ENCODE data around the gene TTC19. TPM values are rescaled to one million over a fixed set of nuclear protein-coding genes. Genes with fewer than 3 reads are reported as not detected.

The TTC19 gene
- total RNA-seq, 1 donor from 2014 or later: 15.7 TPM

DNA sequence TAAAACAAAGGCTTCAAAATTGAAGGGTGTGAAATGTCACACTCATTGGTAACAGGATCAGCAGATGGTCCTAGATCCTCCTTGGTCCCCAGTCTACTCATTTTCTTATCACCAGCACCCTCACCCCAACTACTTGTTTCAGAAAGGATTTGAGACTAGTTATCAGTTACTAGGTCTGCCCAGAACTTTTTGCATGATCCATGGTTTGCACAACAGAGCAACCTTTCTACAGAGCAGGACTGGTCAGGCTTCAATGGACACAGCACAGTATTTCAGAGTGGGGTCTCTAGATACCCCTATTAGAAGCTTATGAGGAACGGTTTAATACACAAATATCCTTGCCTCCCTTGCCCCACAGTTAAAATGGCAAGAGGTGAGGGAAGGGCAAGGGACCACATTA, 25.6 kb downstream of the TTC19 start:
- Histone ChIP-seq H3K4me3 (ENCODE audit: low read length in 3 of 3) (no peak overlapping the region), H3K27me3 (ENCODE audit: control insufficient read depth in 3 of 3, insufficient read depth in 3 of 3, low read length in 3 of 3) (no peaks in the 10 kb centered on the region), H3K27ac (ENCODE audit: low read depth, low read length) (no peak overlapping the region), H3K9me3 (ENCODE audit: control insufficient read depth in 3 of 3, low read length in 3 of 3) (no peaks in the 10 kb centered on the region), H3K9ac (ENCODE audit: low read depth in 1 of 3, low read length in 3 of 3) (no peak overlapping the region), H3K36me3 (ENCODE audit: control insufficient read depth in 3 of 3, insufficient read depth in 3 of 3, low read length in 3 of 3) (peaks cover 30 to 58% (median 42%) of the 10 kb centered on the region in 3 donors), H3K4me1 (ENCODE audit: control insufficient read depth in 3 of 3, insufficient read depth in 3 of 3, low read length in 3 of 3) (no peaks in the 10 kb centered on the region)

DNA sequence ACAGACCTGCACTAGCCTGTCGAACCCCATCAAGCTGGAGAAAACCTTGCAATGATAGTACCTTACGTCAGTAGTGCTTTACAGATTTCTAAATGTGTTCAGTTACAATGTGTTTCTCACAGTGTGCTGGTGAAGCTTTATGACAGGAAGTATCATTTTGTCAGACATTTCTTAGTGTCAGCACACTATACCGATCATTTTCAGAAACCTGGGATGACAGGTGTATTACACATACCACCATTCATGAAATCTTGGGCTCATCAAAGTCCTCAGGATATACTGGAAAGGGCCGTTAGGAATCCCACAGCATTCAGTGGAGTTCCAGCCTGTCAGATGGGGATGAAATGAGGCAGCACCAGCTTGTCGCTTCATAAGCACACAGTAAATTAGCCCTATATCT, 27.3 kb downstream of the TTC19 start:
- H3K9me3 ChIP-seq (ENCODE audit: control insufficient read depth in 3 of 3, low read length in 3 of 3): no peaks in the 10 kb centered on the region
- H3K9ac ChIP-seq (ENCODE audit: low read depth in 1 of 3, low read length in 3 of 3): no peak overlapping the region
- H3K27ac ChIP-seq (ENCODE audit: low read depth, low read length): no peak overlapping the region
- no peaks in the 10 kb centered on the region for H3K27me3 ChIP-seq (ENCODE audit: control insufficient read depth in 3 of 3, insufficient read depth in 3 of 3, low read length in 3 of 3)
- H3K4me1 ChIP-seq (ENCODE audit: control insufficient read depth in 3 of 3, insufficient read depth in 3 of 3, low read length in 3 of 3): no peaks in the 10 kb centered on the region
- no peak overlapping the region for H3K4me3 ChIP-seq (ENCODE audit: low read length in 3 of 3)
- peaks cover 30 to 70% (median 50%) of the 10 kb centered on the region in 3 donors for H3K36me3 ChIP-seq (ENCODE audit: control insufficient read depth in 3 of 3, insufficient read depth in 3 of 3, low read length in 3 of 3)

DNA sequence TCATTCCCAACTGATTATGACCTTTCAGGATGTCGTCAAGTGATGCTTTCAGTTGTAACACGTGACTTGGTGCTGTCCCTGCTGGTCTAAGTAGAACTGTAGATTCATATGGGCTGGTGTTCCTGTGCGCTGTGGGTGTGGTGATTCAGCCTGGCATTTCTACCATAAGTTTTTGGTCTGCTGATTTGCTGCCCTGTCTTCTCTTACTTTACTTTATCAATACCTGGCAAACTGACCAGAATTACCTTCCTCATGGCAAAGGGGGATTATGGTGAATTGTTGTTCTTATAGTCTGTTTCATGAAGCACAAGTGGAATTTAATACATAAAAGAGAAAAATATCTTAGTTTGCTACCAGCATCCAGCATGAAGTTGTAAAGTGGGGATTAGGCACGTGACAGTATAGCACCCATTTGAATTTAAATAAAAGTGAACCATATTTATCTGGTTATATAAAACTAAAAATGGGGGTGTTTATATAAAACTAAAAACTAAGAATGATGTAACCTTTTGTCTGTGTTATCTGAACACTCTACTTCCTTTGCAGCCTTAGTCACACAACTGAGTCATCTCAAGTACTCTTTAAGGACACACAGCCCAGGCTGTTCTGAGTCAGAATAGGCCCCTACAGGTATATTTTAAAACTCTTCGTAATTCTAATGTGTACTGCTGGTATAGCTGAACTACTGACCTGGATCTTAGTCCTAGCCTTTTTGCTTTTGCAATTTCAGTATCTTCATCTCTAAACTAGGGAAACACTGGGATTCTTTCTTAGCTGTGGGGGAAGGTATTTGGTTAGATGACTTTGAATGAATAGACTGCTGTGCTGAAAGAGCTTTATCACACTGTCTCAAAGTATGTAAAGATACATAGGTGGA, 28.3 kb downstream of the TTC19 start:
- no peaks in the 10 kb centered on the region for H3K4me1 ChIP-seq (ENCODE audit: control insufficient read depth in 3 of 3, insufficient read depth in 3 of 3, low read length in 3 of 3)
- H3K4me3 ChIP-seq (ENCODE audit: low read length in 3 of 3): no peak overlapping the region
- H3K27me3 ChIP-seq (ENCODE audit: control insufficient read depth in 3 of 3, insufficient read depth in 3 of 3, low read length in 3 of 3): no peaks in the 10 kb centered on the region
- H3K27ac ChIP-seq (ENCODE audit: low read depth, low read length): no peak overlapping the region
- H3K36me3 ChIP-seq (ENCODE audit: control insufficient read depth in 3 of 3, insufficient read depth in 3 of 3, low read length in 3 of 3): peaks cover 36 to 79% (median 59%) of the 10 kb centered on the region in 3 donors
- no peak overlapping the region for H3K9ac ChIP-seq (ENCODE audit: low read depth in 1 of 3, low read length in 3 of 3)
- no peaks in the 10 kb centered on the region for H3K9me3 ChIP-seq (ENCODE audit: control insufficient read depth in 3 of 3, low read length in 3 of 3)

DNA sequence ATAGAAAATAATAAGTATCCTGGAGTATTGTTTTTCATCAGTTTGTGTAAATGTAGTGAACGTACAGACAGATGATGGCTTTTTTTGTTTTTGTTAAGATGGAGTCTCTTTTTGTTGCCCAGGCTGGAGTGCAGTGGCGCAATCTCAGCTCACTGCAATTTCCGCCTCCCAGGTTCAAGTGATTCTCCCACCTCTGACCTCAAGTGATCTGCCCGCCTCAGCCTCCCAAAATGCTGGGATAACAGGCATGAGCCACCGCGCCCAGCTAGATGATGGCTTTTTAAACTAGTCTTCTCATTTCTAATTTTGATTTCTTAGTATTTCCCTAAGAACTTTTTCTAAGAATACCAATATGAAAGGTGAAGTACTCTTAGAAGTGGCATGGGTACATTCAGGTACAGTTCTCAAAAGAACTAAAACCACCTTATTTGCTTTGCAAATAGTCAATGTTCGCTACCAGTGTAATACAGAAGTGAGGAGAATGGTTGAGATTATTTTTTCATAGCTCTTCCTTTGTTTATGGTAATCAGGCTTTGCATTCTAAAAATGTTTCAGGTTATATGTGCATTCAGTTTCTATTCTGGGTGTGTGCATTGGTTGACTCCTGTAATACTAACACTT, 34.2 kb downstream of the TTC19 start:
- no peak overlapping the region for H3K9ac ChIP-seq (ENCODE audit: low read depth in 1 of 3, low read length in 3 of 3)
- no peak overlapping the region for H3K4me3 ChIP-seq (ENCODE audit: low read length in 3 of 3)
- no peaks in the 10 kb centered on the region for H3K9me3 ChIP-seq (ENCODE audit: control insufficient read depth in 3 of 3, low read length in 3 of 3)
- H3K4me1 ChIP-seq (ENCODE audit: control insufficient read depth in 3 of 3, insufficient read depth in 3 of 3, low read length in 3 of 3): no peaks in the 10 kb centered on the region
- H3K36me3 ChIP-seq (ENCODE audit: control insufficient read depth in 3 of 3, insufficient read depth in 3 of 3, low read length in 3 of 3): peaks cover 21 to 73% (median 57%) of the 10 kb centered on the region in 3 donors
- no peaks in the 10 kb centered on the region for H3K27me3 ChIP-seq (ENCODE audit: control insufficient read depth in 3 of 3, insufficient read depth in 3 of 3, low read length in 3 of 3)
- no peak overlapping the region for H3K27ac ChIP-seq (ENCODE audit: low read depth, low read length)

DNA sequence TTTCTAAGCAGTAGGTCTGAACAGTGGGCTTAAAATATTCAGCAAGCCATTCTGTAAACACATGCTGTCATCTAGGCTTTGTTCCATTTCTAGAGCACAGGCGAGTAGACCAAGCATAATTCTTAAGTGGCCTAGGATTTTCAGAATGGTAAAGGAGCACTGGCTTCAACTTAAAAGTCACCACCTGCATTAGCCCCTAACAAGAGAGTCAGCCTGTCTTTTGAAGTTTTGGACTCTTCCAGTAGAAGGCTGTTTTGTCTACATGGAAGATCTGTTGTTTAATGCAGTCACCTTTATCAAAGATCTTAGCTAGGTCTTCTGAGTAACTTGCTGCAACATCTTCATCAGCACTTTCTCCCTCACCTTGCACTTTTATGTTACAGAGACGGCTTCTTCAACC, 36.6 kb downstream of the TTC19 start:
- H3K27me3 ChIP-seq (ENCODE audit: control insufficient read depth in 3 of 3, insufficient read depth in 3 of 3, low read length in 3 of 3): no peaks in the 10 kb centered on the region
- no peaks in the 10 kb centered on the region for H3K4me1 ChIP-seq (ENCODE audit: control insufficient read depth in 3 of 3, insufficient read depth in 3 of 3, low read length in 3 of 3)
- H3K4me3 ChIP-seq (ENCODE audit: low read length in 3 of 3): no peak overlapping the region
- H3K36me3 ChIP-seq (ENCODE audit: control insufficient read depth in 3 of 3, insufficient read depth in 3 of 3, low read length in 3 of 3): peaks cover 29 to 62% (median 53%) of the 10 kb centered on the region in 3 donors
- no peaks in the 10 kb centered on the region for H3K9me3 ChIP-seq (ENCODE audit: control insufficient read depth in 3 of 3, low read length in 3 of 3)
- no peak overlapping the region for H3K27ac ChIP-seq (ENCODE audit: low read depth, low read length)
- no peak overlapping the region for H3K9ac ChIP-seq (ENCODE audit: low read depth in 1 of 3, low read length in 3 of 3)

DNA sequence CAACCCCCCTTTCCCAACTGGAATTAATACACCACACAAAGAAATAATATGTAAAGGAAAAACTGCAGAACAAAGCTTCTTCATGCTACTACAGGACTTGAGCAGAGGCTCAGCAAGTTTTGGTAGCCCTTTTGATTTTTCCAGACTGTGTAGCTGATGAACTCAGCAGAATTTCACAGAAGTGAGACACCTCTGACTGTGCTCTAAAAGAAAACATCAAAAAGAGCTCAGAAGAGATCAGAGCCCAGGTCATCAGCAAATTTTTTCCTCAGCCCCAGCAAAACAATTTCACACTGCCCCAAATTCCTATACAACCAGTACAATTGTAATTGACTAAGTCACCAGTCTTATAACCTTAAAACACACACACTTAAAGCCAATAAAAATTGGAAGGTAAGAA, 38.0 kb downstream of the TTC19 start:
- Histone ChIP-seq H3K4me1 (ENCODE audit: control insufficient read depth in 3 of 3, insufficient read depth in 3 of 3, low read length in 3 of 3) (no peaks in the 10 kb centered on the region), H3K4me3 (ENCODE audit: low read length in 3 of 3) (no peak overlapping the region), H3K9ac (ENCODE audit: low read depth in 1 of 3, low read length in 3 of 3) (no peak overlapping the region), H3K27ac (ENCODE audit: low read depth, low read length) (no peak overlapping the region), H3K36me3 (ENCODE audit: control insufficient read depth in 3 of 3, insufficient read depth in 3 of 3, low read length in 3 of 3) (peaks cover 30 to 56% (median 50%) of the 10 kb centered on the region in 3 donors), H3K27me3 (ENCODE audit: control insufficient read depth in 3 of 3, insufficient read depth in 3 of 3, low read length in 3 of 3) (no peaks in the 10 kb centered on the region), H3K9me3 (ENCODE audit: control insufficient read depth in 3 of 3, low read length in 3 of 3) (no peaks in the 10 kb centered on the region)

DNA sequence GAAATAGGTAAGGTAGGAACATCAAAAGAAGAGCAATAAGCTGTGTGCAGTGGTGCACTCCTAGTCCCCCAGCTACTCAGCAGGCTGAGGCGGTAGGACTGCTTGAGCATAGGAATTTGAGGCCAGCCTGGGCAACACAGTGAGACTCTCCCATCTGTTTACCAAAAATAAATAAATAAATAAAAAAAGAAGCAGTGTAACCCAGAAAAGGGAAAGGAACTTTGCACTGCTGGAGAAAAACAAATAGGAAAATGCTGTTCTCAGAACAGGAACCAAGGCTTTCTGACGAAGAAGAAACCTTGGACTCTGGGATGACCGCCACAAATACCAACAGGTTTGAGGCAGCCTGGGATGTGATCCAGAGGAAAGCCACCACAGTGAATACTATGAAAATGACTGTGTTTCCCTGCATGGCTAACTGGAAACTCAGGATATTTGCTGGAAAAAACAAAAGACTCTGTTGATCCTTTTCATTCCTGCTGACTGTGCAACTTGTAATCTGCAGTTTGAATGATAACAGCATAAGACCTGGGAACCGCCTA, 41.2 kb downstream of the TTC19 start:
- Histone ChIP-seq H3K9me3 (ENCODE audit: control insufficient read depth in 3 of 3, low read length in 3 of 3) (no peaks in the 10 kb centered on the region), H3K4me1 (ENCODE audit: control insufficient read depth in 3 of 3, insufficient read depth in 3 of 3, low read length in 3 of 3) (no peaks in the 10 kb centered on the region), H3K27me3 (ENCODE audit: control insufficient read depth in 3 of 3, insufficient read depth in 3 of 3, low read length in 3 of 3) (no peaks in the 10 kb centered on the region), H3K27ac (ENCODE audit: low read depth, low read length) (no peak overlapping the region), H3K9ac (ENCODE audit: low read depth in 1 of 3, low read length in 3 of 3) (no peak overlapping the region), H3K4me3 (ENCODE audit: low read length in 3 of 3) (no peak overlapping the region), H3K36me3 (ENCODE audit: control insufficient read depth in 3 of 3, insufficient read depth in 3 of 3, low read length in 3 of 3) (peaks cover 29 to 50% (median 48%) of the 10 kb centered on the region in 3 donors)

DNA sequence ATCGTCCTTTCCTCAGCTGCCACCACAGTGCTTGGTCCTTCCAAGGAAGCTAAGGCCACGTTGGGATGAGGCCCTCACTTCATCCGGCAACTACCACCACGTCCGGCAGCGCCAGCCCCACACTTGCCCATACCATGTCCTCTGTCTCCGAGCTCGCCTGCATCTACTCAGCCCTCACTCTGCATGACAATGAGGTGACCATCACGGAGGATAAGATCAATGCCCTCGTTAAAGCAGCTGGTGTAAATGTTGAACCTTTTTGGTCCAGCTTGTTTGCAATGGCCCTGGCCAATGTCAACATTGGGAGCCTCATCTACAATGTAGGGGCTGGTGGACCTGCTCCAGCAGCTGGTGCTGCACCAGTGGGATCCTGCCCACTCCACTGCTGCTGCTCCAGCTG, 44.9 kb downstream of the TTC19 start:
- H3K4me1 ChIP-seq (ENCODE audit: control insufficient read depth in 3 of 3, insufficient read depth in 3 of 3, low read length in 3 of 3): no peaks in the 10 kb centered on the region
- no peak overlapping the region for H3K9ac ChIP-seq (ENCODE audit: low read depth in 1 of 3, low read length in 3 of 3)
- peaks cover 28 to 63% (median 49%) of the 10 kb centered on the region in 3 donors for H3K36me3 ChIP-seq (ENCODE audit: control insufficient read depth in 3 of 3, insufficient read depth in 3 of 3, low read length in 3 of 3)
- no peak overlapping the region for H3K4me3 ChIP-seq (ENCODE audit: low read length in 3 of 3)
- H3K9me3 ChIP-seq (ENCODE audit: control insufficient read depth in 3 of 3, low read length in 3 of 3): no peaks in the 10 kb centered on the region
- H3K27ac ChIP-seq (ENCODE audit: low read depth, low read length): no peak overlapping the region
- no peaks in the 10 kb centered on the region for H3K27me3 ChIP-seq (ENCODE audit: control insufficient read depth in 3 of 3, insufficient read depth in 3 of 3, low read length in 3 of 3)

DNA sequence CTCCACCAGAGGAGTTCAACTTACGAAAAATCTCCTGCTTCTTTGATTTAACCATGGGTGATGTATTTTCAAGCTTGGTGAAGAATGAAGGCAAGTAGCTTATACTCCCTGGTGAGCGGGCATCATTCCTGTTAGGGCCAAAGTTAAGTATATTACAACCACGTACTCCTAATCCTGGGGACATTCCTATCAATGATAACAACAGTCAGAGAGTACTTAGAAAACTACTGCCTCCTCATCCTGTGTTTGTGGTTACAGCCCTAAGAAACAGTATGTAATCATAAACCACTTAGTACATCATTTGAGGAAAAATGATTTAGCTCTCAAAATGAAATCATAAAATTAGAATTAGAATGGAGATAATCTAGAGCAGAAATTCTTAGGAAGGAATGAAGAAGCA, 47.3 kb downstream of the TTC19 start:
- no peaks in the 10 kb centered on the region for H3K4me1 ChIP-seq (ENCODE audit: control insufficient read depth in 3 of 3, insufficient read depth in 3 of 3, low read length in 3 of 3)
- H3K36me3 ChIP-seq (ENCODE audit: control insufficient read depth in 3 of 3, insufficient read depth in 3 of 3, low read length in 3 of 3): peaks cover 23 to 54% (median 46%) of the 10 kb centered on the region in 3 donors
- no peaks in the 10 kb centered on the region for H3K9me3 ChIP-seq (ENCODE audit: control insufficient read depth in 3 of 3, low read length in 3 of 3)
- H3K4me3 ChIP-seq (ENCODE audit: low read length in 3 of 3): no peak overlapping the region
- H3K27ac ChIP-seq (ENCODE audit: low read depth, low read length): no peak overlapping the region
- H3K27me3 ChIP-seq (ENCODE audit: control insufficient read depth in 3 of 3, insufficient read depth in 3 of 3, low read length in 3 of 3): no peaks in the 10 kb centered on the region
- no peak overlapping the region for H3K9ac ChIP-seq (ENCODE audit: low read depth in 1 of 3, low read length in 3 of 3)

Data from skeletal muscle tissue (tissue), 4 donors.